Adrenal gland (tissue), 12 donors: ENCODE data around the gene SELPLG. TPM values are rescaled to one million over a fixed set of nuclear protein-coding genes. Genes with fewer than 3 reads are reported as not detected.
"Not testable (repeated sequence)": the region's sequence is repeated elsewhere in the genome, so short reads cannot be mapped to it uniquely, and the experiment has no call there.

Experiments
- DNase-seq, 7 donors: peaks; one replicate each; pipeline ENCODE4 v3.0.0-alpha.2; 2019 to 2020
- H3K27ac ChIP-seq, 5 donors: fragments of 200-600 bp; sonication (generic) in 4 of 5; 1 replicate in 3 of 5; 2 replicates in 2 of 5; pipeline versions ENCODE4 v1.5.1 to v1.8.0; 2016 to 2020; ENCODE audit warnings: mild to moderate bottlenecking in 1 of 5
- H3K27me3 ChIP-seq: fragments of 200-600 bp; 2 replicates; pipeline ENCODE4 v1.8.0; 2021
- H3K36me3 ChIP-seq, 2 donors: fragments of 200-600 bp; replicated peaks in 1 of 2; 1 replicate in 1 of 2; 2 replicates in 1 of 2; pipeline versions ENCODE4 v1.5.1 to v1.8.0; 2018 to 2022
- H3K4me1 ChIP-seq, 2 donors: fragments of 200-600 bp; replicated peaks in 1 of 2; 1 replicate in 1 of 2; 2 replicates in 1 of 2; pipeline versions ENCODE4 v1.5.1 to v1.8.0; 2018 to 2021
- H3K4me3 ChIP-seq, 4 donors: fragments of 200-600 bp; sonication (generic) in 3 of 4; one replicate each; pipeline ENCODE4 v1.5.1; 2016 to 2018
- H3K9me3 ChIP-seq, 3 donors: fragments of 200-600 bp; sonication (generic) in 1 of 3; replicated peaks in 1 of 3; 1 replicate in 2 of 3; 2 replicates in 1 of 3; pipeline versions ENCODE4 v1.5.1 to v1.8.0; 2016 to 2021
- POLR2A ChIP-seq, 2 donors: fragments of 450-650 bp; IDR thresholded peaks; one replicate each; pipeline ENCODE4 v1.6.1; 2017; ENCODE audit warnings: antibody characterized with exemption in 2 of 2, mild to moderate bottlenecking in 2 of 2, moderate library complexity in 1 of 2
- WGBS, 4 donors: extraction: QIAGEN DNeasy Blood & Tissue Kit in 2 of 4; methylation state at CpG; one replicate each; pipeline versions ENCODE4 v1.1.5 to v1.1.7; 2013 to 2017; 5-methylcytosine and 5-hydroxymethylcytosine counted together
- intact Hi-C, 2 donors: fragments of 100-400 bp; cut with DNase I; formaldehyde crosslinking; loops; one replicate each; pipeline versions ENCODE4 v1.14.1 to v1.15.0; 2022 to 2023
- polyA plus RNA-seq, 3 donors: library from polyadenylated mRNA; stranded (reverse); fragments of 200-250 nt in 2 of 3; fragments of 350-450 nt in 1 of 3; fragmentation: Illumina TruSeq in 1 of 3; extraction: RNeasy Lipid Tissue Mini Kit (QIAGEN cat#74804) in 1 of 3; gene quantifications; one replicate each; pipeline ENCODE4 v1.2.3, GENCODE V29; 2013 to 2014
- total RNA-seq, 9 donors: library from RNA; depleted of rRNA in 4 of 9; stranded (reverse); fragments of >200 nt in 4 of 9; fragments of 120-200 nt in 1 of 9; fragmentation: NEBNext Ultra II Directional in 1 of 9; extraction: Animal tissue kit (Norgen Biotek cat#: 25700) in 1 of 9; gene quantifications; one replicate each; pipeline versions ENCODE4 v1.1.0 to v1.2.4, GENCODE V29; 2013 to 2023
- TF ChIP-seq, protein P1 (sequence below), 6 experiments: fragments of 450-650 bp in 4 of 6; fragments of 200-600 bp in 2 of 6; sonication (generic) in 1 of 6; IDR thresholded peaks; 1 replicate in 5 of 6; 2 replicates in 1 of 6; pipeline versions ENCODE4 v1.5.1 to v1.8.0; 2016 to 2021; ENCODE audit warnings: antibody characterized with exemption in 6 of 6, mild to moderate bottlenecking in 2 of 6, moderate library complexity in 1 of 6
- donor health status: healthy with polysubstance abuse.
- donor health status: Bipolar disorder and iron deficiency.
- donor health status: DM: yes; HTN: yes; CAD: no.
- donor health status: DM: no; HTN: no; CAD: no.
- donor health status: DM: no; HTN: no; CAD: no.
- donor health status: DM: yes; HTN: yes; CAD: no.

SELPLG gene
- total and polyA plus RNA-seq, 12 donors = 1.5 to 46.1 (median 14.3) TPM

DNA sequence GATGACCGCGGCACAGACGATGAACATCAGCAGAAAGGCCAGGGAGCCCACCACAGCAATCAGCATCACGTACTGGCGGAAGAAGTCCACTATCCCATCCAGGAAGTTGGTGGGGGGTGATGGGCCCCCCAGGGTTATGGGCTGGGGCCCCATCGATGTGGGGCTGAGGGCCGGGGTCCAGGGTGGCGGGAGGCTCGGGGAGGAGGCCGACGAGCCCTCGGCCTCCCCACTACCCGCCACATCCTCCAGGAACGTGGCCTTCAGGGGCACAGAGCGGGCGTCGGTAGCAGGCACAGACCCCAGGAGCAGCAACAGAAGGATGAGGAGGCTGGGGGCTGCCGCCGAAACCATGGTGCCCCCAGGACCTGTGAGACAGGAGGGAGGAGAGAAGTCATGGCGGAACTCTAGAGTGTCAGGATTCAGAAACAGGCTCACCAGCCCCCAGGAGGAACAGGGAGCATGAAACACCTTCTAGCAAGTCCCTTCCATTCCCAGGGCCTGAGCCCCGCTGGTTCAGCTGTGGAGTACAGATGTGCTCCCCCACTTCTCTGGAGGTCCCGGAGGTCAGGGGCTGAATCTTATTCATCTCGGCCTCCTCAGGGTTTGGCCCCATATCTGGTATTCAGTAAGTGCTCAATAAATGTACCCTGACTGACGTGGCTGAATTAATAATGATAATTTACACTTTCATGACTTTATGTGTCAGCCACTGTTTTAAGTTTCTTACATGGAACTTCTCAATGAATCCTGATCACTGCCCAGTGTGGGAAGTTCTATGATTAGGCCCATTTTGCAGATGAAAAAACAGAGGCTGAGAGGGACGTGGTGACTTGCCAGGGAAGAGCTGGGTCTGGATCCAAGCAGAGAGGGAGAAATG is 41.4 kb downstream of the SELPLG start:
- no peak for DNase-seq
- Histone ChIP-seq H3K4me1 (no peaks in the 10 kb centered on the region), H3K9me3 (no peaks in the 10 kb centered on the region), H3K36me3 (no peaks in the 10 kb centered on the region), H3K27ac (no peak overlapping the region), H3K27me3 (no peaks in the 10 kb centered on the region), H3K4me3 (no peak overlapping the region)
- WGBS, 4 donors = 86 to 93% (median 91%) methylated on average over 22 to 25 of the region's 25 CpGs
- TF ChIP-seq, protein P1, sequence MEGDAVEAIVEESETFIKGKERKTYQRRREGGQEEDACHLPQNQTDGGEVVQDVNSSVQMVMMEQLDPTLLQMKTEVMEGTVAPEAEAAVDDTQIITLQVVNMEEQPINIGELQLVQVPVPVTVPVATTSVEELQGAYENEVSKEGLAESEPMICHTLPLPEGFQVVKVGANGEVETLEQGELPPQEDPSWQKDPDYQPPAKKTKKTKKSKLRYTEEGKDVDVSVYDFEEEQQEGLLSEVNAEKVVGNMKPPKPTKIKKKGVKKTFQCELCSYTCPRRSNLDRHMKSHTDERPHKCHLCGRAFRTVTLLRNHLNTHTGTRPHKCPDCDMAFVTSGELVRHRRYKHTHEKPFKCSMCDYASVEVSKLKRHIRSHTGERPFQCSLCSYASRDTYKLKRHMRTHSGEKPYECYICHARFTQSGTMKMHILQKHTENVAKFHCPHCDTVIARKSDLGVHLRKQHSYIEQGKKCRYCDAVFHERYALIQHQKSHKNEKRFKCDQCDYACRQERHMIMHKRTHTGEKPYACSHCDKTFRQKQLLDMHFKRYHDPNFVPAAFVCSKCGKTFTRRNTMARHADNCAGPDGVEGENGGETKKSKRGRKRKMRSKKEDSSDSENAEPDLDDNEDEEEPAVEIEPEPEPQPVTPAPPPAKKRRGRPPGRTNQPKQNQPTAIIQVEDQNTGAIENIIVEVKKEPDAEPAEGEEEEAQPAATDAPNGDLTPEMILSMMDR (IDR thresholded peaks at IDR 0.05) = no peak
- no peak for TF ChIP-seq POLR2A (IDR thresholded peaks at IDR 0.05)
- intact Hi-C loops = no loop called here

DNA sequence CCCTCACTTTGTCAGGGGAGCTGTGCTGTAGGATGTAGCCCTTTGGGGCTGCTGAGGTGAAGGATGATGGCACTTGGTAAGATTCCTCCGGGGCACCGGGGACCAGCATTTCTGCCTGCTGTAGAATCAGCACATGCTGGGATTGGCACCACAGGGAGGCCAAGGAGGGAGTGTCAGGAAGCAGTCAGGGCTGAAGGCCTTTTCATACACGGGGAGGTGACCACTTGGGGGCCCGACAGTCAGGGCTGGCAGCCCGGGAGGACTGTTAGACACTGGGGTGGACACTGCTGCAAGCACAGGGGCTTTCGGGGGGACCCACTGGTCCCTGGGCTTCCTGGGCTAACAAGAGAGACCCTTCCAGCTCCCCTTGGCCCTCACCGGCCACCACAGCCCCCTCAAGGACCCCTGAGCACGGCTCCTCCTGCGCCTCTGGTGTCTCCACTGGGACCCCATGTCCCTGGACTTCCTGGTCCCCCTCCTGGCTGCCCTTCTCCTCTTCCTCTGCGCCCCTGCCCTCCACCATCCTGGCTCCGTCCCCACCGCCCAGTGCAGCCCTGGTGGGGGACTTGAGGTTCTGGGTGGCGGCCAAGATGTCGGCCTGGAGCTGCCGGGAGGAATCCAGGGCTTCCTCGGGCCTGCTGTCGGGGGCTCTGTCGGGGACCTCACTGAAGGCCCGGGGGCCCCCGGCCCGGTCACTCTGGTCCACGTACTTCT is 42.3 kb downstream of the SELPLG start:
- TF ChIP-seq, protein P1 (IDR thresholded peaks at IDR 0.05) = no peak
- no peak for TF ChIP-seq POLR2A (IDR thresholded peaks at IDR 0.05)
- WGBS, 4 donors = 75 to 87% (median 84%) methylated on average over 11 to 22 of the region's 22 CpGs
- intact Hi-C loops = no loop called here
- no peak for DNase-seq
- no peaks in the 10 kb centered on the region for H3K27me3 ChIP-seq
- H3K4me3 ChIP-seq = no peak overlapping the region
- H3K4me1 ChIP-seq = no peaks in the 10 kb centered on the region
- no peak overlapping the region for H3K27ac ChIP-seq
- no peaks in the 10 kb centered on the region for H3K36me3 ChIP-seq
- no peaks in the 10 kb centered on the region for H3K9me3 ChIP-seq

DNA sequence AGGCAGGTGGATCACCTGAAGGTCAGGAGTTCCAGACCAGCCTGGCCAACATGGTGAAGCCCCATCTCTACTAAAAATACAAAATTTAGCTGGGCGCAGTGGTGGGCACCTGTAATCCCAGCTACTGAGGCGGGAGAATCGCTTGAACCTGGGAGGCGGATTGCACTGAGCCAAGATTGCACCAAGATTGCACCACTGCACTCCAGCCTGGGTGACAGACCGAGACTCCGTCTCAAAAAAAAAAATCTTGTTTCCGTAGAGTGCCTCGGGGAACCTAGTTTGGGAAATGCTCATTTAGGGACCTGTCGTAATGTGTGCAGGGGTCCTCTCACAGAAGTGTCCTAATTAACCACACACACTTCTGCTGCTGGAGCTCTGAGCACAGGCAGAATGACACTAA is 43.2 kb downstream of the SELPLG start:
- H3K36me3 ChIP-seq, H3K4me1 ChIP-seq, H3K4me3 ChIP-seq, H3K27ac ChIP-seq, intact Hi-C loops, H3K9me3 ChIP-seq, H3K27me3 ChIP-seq, DNase-seq: not testable (repeated sequence)
- WGBS, 4 donors = 83 to 94% (median 89%) methylated on average over 3 to 9 of the region's 9 CpGs

DNA sequence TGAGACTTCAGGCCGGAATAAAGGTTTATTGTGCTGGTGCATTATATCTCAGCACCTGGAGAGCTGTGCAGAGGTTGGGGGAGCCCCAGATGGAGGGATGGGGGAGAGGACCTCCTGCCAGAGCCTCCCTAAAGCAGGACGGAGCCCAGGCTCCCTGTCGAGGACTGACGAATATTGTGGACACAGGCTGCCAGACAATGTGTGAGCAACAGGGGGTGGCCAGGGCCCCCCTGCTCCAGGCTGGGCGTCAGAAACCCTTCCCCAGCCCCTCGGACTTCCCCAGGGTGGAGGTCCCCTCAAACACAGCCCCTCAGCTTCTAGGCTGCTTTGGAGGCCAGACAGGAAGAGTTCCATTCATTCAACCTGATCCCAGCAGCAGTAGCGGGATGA is 43.9 kb downstream of the SELPLG start:
- no peak for DNase-seq
- Histone ChIP-seq H3K4me1 (no peaks in the 10 kb centered on the region), H3K9me3 (no peaks in the 10 kb centered on the region), H3K27me3 (no peaks in the 10 kb centered on the region), H3K27ac (no peak overlapping the region), H3K36me3 (no peaks in the 10 kb centered on the region), H3K4me3 (no peak overlapping the region)
- WGBS, 4 donors = 39 to 77% (median 54%) methylated on average over 2 to 7 of the region's 7 CpGs
- TF ChIP-seq POLR2A (IDR thresholded peaks at IDR 0.05) = no peak
- intact Hi-C loops = no loop called here

DNA sequence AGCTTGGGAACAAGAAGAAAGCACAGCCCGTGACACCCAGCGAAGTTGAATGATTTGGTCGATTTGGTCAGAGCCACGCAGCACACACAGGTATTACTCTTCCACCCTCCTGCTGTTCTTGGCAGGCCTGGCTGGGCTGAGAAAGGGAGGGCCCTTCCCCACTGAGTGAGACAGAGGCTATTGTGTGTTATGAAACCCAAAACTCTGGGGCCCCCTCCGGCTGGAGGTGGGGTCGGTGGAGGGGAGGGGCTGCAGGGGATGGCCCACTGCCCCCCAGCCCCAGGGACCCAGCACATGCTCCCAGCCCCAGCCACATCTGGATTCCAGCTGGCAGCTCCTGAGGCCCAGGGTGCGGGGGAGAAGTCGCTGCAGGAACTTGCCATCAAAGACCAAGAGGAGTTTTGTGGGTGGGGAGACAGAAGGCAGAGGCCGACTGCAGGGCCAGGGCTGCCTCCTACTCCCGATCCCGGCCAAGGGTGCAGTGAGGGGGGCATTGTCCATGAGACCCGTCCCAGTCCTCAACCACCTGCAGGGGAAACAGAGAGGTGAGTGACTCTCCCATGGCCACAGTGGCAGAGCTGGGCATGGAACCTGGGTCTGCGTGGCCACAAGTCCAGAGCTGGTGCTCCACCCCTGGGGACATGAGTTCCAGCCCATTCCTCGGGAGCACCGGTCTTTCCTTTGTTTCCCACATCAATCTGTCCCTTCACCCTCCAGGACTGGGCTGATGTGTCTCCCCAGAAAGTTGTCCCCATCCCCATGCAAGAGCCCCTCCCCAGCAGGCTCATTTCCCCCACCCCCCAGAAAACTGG is 44.5 kb downstream of the SELPLG start:
- Histone ChIP-seq H3K4me3 (no peak overlapping the region), H3K27me3 (no peaks in the 10 kb centered on the region), H3K4me1 (no peaks in the 10 kb centered on the region), H3K9me3 (no peaks in the 10 kb centered on the region), H3K36me3 (no peaks in the 10 kb centered on the region), H3K27ac (no peak overlapping the region)
- WGBS, 4 donors = 44 to 52% (median 50%) methylated on average over 11 to 15 of the region's 15 CpGs
- intact Hi-C loops = no loop called here
- TF ChIP-seq POLR2A (IDR thresholded peaks at IDR 0.05) = no peak
- TF ChIP-seq, protein P1 (IDR thresholded peaks at IDR 0.05) = no peak
- no peak for DNase-seq
